Chondrocyte (in vitro differentiated cells): ENCODE data around the gene PLD1. TPM values are rescaled to one million over a fixed set of nuclear protein-coding genes. Genes with fewer than 3 reads are reported as not detected.

Experiments
- DNase-seq: peaks from one replicate; pipeline ENCODE4 v3.0.0; 2021; ENCODE audit warnings: mixed read lengths, low spot score
- H3K27ac Mint-ChIP-seq: one replicate; pipeline ENCODE4 v1.8.0; 2021; ENCODE audit warnings: mild to moderate bottlenecking, moderate library complexity, mixed read lengths; ENCODE audit not compliant: unreplicated experiment
- H3K27me3 Mint-ChIP-seq: 2 replicates; pipeline ENCODE4 v1.8.0; 2021; ENCODE audit warnings: low read depth, mixed read lengths
- H3K36me3 Mint-ChIP-seq: 2 replicates; pipeline ENCODE4 v1.8.0; 2021; ENCODE audit warnings: low read depth, mixed read lengths
- H3K4me1 Mint-ChIP-seq: 2 replicates; pipeline ENCODE4 v1.8.0; 2021; ENCODE audit warnings: low read depth, mild to moderate bottlenecking, mixed read lengths
- H3K4me3 Mint-ChIP-seq: one replicate; pipeline ENCODE4 v1.8.0; 2021; ENCODE audit warnings: mild to moderate bottlenecking, moderate library complexity, mixed read lengths; ENCODE audit not compliant: unreplicated experiment
- H3K9me3 Mint-ChIP-seq: 2 replicates; pipeline ENCODE4 v1.8.0; 2021; ENCODE audit warnings: low read depth, mixed read lengths
- CTCF ChIP-seq: fragments of 200-600 bp; sonication (generic); IDR thresholded peaks from 2 replicates; pipeline ENCODE4 v1.5.0; 2021; ENCODE audit warnings: antibody characterized with exemption, mild to moderate bottlenecking, moderate library complexity
- total RNA-seq: library from RNA; stranded (reverse); gene quantifications from 3 replicates; pipeline ENCODE4 v1.2.1, GENCODE V29; 2021

PLD1 gene
- total RNA-seq, 1 donor from 2014 or later = 17.0 TPM

GRCh38 chr3:171700653-171701052 is 109.6 kb downstream of the PLD1 start:
- Mint-ChIP-seq H3K36me3 (peaks cover 13% of the 10 kb centered on the region), H3K27me3 (no peaks in the 10 kb centered on the region), H3K4me1 (peaks cover 9% of the 10 kb centered on the region), H3K4me3 (no peak overlapping the region), H3K27ac (no peak overlapping the region), H3K9me3 (peaks cover 8% of the 10 kb centered on the region)
- no peak for TF ChIP-seq CTCF
- no peak for DNase-seq

GRCh38 chr3:171700157-171700556 is 110.1 kb downstream of the PLD1 start:
- peaks cover 13% of the 10 kb centered on the region for H3K36me3 Mint-ChIP-seq
- no peak overlapping the region for H3K27ac Mint-ChIP-seq

GRCh38 chr3:171699601-171700000 is 110.7 kb downstream of the PLD1 start:
- Mint-ChIP-seq H3K36me3 (peaks cover 11% of the 10 kb centered on the region), H3K27ac (no peak overlapping the region), H3K4me3 (no peak overlapping the region), H3K9me3 (peaks cover 8% of the 10 kb centered on the region), H3K4me1 (peaks cover 17% of the 10 kb centered on the region), H3K27me3 (no peaks in the 10 kb centered on the region)
- no peak for DNase-seq
- no peak for TF ChIP-seq CTCF

More at GRCh38 chr3:171700157-171700556, 110.1 kb downstream of the PLD1 start:
- Mint-ChIP-seq H3K4me3 (no peak overlapping the region), H3K4me1 (peaks cover 13% of the 10 kb centered on the region), H3K27me3 (no peaks in the 10 kb centered on the region), H3K9me3 (peaks cover 8% of the 10 kb centered on the region)
- TF ChIP-seq CTCF = no peak
- no peak for DNase-seq

DNA sequence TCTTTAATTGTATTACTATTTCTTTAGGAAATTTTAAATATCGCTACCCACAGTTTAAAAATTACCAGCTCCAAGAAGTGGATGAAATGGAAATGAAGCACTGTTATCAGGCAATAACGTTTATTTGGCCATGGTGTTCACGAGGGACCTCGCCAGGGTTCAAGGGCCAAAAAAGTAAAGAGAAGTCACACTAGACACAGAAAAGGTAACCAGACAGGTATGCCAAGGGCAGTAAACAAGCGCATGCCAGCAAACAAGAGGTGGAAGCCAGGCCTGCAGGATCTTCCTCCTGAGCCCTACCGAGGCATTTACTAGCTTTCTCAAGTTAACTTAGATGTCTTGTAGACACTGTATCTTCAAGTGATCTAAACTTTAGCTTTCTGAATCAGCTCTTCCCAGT is 113.5 kb downstream of the PLD1 start:
- DNase-seq = no peak
- Mint-ChIP-seq H3K4me1 (peaks cover 17% of the 10 kb centered on the region), H3K9me3 (no peaks in the 10 kb centered on the region), H3K27me3 (no peaks in the 10 kb centered on the region), H3K4me3 (no peak overlapping the region), H3K36me3 (peaks cover 9% of the 10 kb centered on the region), H3K27ac (no peak overlapping the region)
- no peak for TF ChIP-seq CTCF

DNA sequence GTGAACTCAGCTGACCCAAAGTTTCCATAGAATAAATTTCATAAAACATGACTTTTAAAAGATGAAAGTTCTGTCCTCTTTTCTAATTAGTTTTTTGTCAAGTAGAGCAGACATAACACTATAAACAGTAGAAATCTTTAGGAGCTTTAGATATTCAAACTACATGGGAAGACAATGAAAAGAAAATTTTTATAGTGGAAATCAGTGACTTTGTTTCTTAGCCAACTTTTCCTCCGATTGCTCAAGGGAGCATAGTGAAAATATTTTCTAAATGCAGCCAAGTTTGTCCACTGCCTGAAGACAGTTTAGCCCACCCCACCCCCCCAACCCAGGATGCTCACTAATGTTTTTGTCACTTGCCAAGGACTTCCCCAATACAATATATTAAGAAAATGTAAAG is 114.9 kb downstream of the PLD1 start:
- peaks cover 11% of the 10 kb centered on the region for H3K4me1 Mint-ChIP-seq
- no peak overlapping the region for H3K4me3 Mint-ChIP-seq
- no peak for TF ChIP-seq CTCF
- H3K27ac Mint-ChIP-seq = no peak overlapping the region
- no peaks in the 10 kb centered on the region for H3K27me3 Mint-ChIP-seq
- no peak for DNase-seq
- H3K9me3 Mint-ChIP-seq = peaks cover under 1% of the 10 kb centered on the region
- H3K36me3 Mint-ChIP-seq = peaks cover 13% of the 10 kb centered on the region
